ENCODE measurements around the gene HBS1L.

GRCh38 chr6:134937426-134937825 lies 117.2 kb downstream of the HBS1L start:
- TF ChIP-seq CTCF (conservative IDR thresholded peaks at IDR 0.05; ENCODE audit: low read length) (no peak), EZH2phosphoT487 (IDR thresholded peaks at IDR 0.05; ENCODE audit: borderline replicate concordance, low read depth, low read length) (no peak)
